Measurements from ENCODE around the gene LXN.
"Not testable (repeated sequence)": the region's sequence is repeated elsewhere in the genome, so short reads cannot be mapped to it uniquely, and the experiment has no call there.

Gene LXN, protein sequence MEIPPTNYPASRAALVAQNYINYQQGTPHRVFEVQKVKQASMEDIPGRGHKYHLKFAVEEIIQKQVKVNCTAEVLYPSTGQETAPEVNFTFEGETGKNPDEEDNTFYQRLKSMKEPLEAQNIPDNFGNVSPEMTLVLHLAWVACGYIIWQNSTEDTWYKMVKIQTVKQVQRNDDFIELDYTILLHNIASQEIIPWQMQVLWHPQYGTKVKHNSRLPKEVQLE

DNA sequence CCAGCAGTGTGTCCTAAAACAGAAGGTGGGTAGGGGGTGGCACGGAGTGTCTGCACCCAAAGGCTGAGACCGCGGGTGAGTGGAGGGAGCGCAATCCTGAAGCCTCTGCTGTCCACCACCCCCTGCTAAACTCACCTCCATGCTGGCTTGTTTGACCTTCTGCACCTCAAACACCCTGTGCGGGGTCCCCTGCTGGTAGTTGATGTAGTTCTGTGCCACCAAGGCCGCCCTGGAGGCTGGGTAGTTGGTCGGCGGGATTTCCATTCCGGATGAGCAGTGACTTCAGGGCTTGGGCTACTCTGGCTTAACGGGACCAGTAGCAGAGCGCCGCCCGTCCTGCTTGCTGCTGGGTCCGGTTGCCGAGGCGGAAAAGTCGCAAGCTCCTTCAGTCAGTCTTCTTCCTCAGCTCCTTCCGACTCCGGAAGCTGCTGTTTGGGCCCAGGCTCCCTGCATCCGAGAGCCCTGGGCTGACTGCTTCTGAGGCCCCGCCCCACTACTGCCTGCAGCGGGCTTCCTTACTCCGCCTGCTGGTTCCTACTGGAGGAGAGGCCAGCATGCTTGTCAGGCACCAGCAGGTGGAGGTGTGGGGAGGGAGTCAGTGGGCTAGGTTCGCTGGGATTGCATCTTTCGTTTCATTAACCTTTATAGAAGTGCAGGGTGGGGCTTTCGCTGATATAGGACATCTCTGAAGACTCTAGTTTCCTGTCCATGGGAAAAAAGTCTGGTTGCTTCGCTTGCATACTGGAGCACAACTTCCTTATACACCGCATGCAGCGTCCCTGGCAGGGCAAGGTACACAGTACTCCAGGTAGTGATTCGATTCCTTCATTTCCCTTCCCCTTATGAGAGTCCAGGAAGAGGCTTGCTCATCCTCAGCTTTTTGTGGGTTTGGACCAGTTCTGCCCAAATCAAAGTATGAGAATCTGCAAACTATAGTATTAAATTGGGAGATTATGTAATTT, at the start of gene LXN:
Gene LXN (minus strand): TSS at position 434 of the 962 bp plus-strand sequence. CDS start 170 bp downstream, at position 264.
- DNase-seq (ENCODE audit: low read depth in 2 of 3, low spot score in 2 of 3): peak; percentile 26 to 64 (median 49)

DNA sequence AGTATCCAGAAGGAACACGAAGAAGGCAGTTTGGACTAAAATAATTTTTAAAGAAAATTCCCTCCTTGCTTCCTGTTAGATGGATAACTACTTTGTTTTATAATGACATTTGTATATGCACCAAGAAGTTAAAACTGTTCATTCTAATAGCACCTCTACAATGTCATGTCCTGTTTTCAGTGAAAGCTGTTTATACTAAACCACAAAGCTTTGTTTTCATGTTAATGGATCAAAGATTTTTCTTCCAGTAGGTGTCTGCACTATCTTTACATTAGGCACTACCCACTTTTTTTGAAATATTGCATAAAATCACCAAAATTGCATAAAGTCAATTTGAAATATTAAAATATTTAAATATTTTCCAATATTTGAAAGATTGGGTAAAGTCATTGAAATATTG, 49.7 kb upstream of the LXN start:
- no peak for DNase-seq (ENCODE audit: low read depth in 2 of 3, low spot score in 2 of 3)

DNA sequence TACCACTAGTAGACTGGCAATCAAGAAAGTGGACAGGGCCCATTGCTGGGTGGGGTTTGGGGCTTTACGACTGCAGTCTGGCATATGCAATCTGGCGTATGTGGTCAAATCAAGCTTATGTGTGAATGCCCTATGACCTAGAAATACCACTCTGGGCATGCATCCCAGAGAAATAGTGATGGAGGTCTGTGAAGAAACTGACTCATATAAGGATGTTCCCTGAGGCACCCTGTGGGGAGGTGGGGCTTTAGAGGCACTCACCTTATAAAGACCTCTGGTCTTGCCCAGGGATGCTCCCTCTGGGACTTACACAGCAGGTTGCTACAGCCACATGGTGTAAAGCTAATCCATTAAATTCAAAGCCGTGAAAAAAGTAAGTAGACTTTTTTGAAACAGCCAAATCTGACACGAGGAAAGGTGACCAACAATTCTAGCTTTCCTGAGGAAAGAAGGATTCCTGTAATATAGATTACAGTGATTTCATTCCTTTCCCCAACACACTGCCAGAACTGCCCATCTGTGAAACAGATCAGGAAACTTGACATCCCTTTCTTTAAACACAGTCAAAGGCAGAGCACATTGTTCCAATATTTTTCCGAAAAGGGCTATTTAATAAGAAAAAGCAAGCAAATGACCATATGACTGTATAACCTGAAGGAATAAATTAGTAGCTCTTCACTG, 46.2 kb upstream of the LXN start:
- DNase-seq (ENCODE audit: low read depth in 2 of 3, low spot score in 2 of 3): no peak

DNA sequence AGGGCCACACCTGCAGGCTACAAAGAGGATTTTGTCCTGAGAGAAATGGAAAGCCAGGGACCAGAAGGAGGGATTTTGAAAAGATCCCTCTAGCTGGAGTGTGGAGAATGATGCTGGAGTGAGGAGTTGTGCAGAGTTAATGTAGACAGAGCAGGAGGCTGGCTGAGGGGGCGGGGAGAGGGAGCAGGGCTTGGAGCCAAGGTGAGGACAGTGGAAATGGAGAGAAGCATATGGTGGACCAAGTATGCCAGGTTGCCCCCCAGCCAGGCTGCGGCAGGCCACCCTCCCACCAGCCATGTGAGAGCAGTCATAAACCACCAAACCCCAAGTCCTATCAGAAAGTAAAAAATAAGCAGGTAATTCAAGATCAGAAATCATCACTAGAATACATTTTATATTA, 45.1 kb upstream of the LXN start:
- no peak for DNase-seq (ENCODE audit: low read depth in 2 of 3, low spot score in 2 of 3)

DNA sequence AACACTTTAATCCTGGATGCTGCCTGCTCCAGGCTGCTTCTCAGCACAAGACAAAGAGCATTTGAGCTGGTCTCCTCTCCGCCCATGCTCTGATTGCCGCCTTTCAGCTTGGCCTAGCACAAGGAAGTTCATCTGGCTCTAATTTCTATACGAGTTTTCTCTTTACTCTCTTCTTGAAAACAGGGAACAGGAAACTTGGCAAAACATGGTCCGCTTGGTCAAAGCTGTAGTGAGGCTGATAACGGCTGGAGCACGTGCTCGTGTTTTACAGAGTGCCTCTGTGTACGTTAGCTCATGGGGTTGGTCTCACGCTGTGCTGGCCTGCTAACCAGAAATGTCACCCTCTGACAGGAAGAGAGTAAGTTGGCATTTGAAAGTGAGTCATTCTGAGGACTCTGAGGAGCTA, 40.6 kb upstream of the LXN start:
- DNase-seq (ENCODE audit: low read depth in 2 of 3, low spot score in 2 of 3): no peak

DNA sequence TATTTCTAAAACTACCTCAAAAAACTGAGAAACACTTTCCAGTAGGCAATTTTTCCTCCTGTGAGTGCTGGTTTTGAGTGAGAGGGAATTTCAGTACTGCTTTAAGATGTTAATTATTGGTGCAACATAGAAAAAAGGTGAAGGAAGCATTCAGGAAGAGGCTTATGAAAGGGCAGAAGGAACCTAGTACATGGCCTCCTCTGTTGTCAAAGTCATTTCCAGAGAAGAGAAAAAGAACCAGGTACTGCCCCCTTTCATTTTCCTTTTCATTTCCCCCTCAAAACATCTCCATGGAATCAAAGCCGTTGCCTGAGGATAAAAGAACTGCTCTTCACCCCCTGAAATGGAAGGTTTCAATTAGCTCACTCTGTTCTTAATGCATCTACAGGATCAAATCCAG, 40.0 kb upstream of the LXN start:
- no peak for DNase-seq (ENCODE audit: low read depth in 2 of 3, low spot score in 2 of 3)

DNA sequence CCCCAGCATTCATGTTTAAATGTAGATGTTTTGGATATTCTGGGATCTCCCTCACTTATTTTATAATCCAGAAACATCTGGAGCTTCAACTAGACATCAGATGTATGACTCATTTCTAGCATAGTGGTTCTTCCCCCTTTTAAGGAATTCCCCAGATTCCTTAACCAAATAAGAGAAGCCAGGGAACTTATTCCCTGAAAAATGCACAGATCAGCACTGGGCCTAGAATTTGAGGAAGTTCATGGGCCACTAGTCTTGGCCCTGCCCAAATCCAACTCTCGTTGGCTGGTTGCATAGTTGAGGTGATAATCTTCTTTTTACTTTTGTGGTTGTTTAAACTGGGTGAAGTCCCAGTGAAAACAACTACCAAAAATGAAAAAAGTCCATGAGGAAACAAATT, 39.4 kb upstream of the LXN start:
- no peak for DNase-seq (ENCODE audit: low read depth in 2 of 3, low spot score in 2 of 3)

DNA sequence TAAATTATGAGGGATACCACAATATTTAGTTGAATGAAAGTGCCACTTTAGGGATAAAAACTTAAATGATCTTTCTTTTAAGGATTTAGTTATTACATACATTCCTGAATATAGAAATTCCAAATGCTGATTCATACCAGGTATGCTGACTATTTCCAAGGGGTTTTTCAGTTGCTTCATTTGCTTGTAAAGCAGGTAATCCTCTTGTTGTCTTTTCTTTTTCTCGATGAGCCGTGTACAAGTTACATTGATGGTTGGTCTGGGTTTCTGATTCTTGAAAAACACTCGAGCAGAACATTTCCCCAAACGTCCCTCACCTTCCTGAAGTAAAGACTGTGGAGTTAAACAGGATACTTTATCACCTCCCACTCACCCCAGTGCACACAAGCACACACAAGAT, 38.2 kb upstream of the LXN start:
- no peak for DNase-seq (ENCODE audit: low read depth in 2 of 3, low spot score in 2 of 3)

DNA sequence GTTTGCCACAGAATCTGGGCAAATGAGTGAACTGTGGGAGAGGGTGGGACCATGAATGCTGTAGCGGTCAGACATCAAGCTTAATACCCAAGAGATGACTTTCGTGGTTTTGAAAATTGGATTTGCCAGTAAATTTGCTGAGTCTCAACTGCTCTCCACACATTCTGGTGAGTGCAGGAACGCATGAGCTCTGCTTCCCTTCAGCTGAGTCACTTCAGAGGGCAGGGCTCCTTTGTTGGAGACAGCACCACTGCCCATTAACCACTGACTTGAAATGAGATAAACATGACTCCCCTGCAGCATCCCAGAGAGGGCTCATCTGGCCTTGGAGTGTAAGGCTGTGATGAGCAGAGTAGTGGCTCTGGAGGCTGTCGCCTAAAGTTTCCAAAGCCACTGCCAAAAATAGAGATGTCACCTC, 37.2 kb upstream of the LXN start:
- DNase-seq (ENCODE audit: low read depth in 2 of 3, low spot score in 2 of 3): no peak

DNA sequence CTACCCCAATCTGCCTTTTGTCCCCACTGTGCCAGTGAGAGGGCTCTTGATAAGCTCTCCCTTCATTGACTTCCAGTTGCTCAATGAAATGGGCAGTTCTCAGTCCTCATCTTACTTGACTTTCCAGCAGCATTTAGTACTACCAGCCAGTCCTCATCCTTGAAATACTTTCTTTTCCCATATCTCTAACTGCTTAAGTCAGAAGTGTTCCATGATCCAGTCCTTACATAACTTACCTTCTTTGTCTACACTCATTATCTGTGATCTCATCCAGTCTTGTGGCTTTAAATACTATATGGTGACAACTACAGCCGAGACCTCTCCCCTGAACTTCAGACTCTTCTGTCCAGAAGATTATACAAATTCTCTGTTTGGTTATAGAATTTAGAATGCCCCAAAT, 31.1 kb upstream of the LXN start:
- DNase-seq (ENCODE audit: low read depth in 2 of 3, low spot score in 2 of 3): no peak

DNA sequence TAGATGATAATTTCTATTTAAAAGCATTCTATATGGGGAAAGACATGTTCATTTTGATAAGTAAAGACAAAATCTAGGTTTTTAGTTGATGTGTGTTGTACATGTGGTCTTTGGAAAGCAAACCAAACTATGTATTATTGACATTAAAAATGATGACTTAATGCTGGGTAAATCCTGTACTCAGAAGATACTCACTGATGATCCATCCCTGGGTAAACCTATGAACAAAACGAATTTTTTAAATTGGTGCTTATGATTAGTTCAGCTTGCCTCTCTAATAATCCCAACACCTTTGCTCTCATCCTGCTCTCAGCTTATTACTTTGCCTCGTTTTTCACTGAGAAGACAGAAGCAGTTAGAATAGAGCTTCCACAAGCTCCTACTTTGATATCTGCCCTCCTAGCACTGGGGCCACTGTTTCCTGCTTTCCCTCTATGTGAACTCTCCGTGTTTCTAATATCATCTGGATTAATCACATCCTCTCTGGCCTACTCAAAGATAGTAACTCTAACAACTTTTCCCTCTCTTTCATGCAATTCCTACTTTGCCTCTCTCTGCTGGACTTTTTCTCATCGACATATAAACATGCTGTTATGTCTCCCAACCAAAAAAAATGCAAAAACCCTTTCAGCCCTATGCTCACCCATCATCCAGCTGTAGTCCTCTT, 30.5 kb upstream of the LXN start:
- no peak for DNase-seq (ENCODE audit: low read depth in 2 of 3, low spot score in 2 of 3)

DNA sequence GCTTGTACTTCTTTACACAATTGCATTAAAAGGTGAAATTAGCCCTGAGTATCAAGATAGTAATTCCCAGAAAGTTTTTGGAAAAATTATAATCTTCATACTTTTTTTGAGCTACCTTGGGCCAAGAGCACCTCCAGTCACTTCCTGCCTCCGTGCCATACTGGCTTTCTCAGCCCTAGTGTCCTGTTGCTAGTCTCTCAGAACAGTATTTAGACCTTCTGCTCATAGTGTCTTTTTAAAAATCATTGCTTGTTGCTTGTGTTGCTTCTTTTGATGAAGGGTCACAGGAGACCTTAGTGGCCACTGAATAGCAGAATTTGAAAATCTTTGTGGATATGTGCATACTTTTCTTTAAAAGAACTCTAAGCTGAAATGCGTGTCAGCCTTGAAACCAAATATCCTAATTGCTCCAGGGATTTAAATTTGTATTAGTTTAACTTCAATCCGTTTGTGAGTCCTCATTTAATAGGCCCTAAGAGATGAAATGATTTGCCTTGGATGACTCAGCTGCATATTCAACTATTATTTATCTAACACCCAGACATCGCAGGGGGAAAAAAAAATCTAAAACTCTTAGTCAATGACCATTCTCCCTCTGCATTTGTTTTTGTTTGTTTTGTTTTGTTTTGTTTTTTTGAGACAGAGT, 29.1 kb upstream of the LXN start:
- no peak for DNase-seq (ENCODE audit: low read depth in 2 of 3, low spot score in 2 of 3)

DNA sequence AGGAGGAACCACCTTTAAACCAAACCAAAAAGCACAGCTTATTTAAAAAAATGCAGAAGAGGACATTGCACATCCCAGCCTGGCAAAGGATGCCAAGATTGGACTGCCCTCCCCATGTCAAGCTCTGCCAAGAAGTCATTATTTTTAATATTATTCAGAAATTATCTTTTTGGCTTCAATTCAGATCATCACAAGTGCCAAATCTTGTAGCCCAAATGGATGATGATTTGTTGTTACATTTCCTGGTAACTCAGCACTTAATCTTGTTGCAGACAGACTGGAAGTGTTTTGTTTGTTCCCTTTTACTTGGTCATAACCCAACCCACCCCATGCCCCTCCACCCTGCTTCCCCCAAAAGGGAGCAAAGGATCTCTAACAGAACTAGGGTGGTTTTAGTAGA, 28.1 kb upstream of the LXN start:
- DNase-seq (ENCODE audit: low read depth in 2 of 3, low spot score in 2 of 3): no peak

DNA sequence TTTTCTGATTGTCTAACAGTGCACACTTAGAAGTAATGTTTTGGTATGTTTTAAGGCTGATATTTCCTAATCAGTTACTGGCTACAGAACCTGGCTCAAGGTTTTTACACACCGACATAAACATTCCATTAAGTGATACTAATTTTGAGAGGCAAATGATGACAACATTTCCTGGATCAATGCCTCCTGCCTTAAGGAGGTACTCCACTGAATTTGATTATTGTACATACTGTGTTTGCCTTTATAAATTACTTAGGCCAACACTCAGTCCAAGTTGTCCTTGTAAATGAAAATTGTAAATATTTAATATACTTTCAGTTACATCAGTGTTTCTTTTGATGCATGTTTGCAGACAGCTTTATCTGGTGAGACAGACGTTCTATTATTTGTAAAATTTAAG, 24.2 kb upstream of the LXN start:
- no peak for DNase-seq (ENCODE audit: low read depth in 2 of 3, low spot score in 2 of 3)

DNA sequence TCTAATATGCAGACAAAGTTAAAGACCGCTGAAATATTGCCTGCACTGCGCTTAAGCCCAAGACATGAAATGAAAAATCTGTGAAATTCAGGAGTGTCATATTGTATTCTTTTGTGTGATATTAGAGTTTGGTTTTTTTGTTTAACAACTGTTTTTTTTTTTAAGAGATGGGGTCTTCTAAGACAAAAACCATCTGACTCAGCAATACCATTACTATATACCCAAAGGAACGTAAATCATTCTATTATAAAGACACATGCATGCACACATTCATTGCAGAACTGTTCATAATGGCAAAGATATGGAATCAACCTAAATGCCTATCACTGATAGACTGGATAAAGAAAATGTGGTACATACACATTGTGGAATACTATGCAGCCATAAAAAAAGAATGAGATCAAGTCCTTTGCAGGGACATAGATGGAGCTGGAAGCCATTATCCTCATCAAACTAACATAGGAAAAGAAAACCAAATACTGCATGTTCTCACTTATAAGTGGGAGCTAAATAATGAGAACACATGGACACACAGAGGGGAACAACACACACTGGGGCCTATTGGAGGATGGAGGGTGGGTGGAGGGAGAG, 21.5 kb upstream of the LXN start:
- DNase-seq (ENCODE audit: low read depth in 2 of 3, low spot score in 2 of 3): not testable (repeated sequence)

DNA sequence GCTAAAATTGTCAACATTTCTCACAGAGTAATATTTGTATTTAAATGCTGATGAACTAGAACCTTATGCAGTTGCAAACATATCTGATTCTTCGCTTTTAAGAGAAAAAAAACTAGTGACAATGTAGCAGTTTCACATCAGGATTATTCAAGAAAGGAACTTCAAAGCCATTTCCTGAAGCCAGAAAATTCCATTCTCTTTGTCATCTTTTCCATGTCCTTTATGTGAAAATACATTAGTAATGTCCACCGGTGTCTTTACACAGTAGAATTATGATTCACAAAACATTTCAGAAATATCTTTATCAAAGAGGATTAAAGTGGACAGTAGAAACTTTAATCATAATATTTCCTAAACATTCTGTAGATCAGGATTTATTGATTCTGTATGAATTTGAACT, 12.7 kb upstream of the LXN start:
- no peak for DNase-seq (ENCODE audit: low read depth in 2 of 3, low spot score in 2 of 3)

DNA sequence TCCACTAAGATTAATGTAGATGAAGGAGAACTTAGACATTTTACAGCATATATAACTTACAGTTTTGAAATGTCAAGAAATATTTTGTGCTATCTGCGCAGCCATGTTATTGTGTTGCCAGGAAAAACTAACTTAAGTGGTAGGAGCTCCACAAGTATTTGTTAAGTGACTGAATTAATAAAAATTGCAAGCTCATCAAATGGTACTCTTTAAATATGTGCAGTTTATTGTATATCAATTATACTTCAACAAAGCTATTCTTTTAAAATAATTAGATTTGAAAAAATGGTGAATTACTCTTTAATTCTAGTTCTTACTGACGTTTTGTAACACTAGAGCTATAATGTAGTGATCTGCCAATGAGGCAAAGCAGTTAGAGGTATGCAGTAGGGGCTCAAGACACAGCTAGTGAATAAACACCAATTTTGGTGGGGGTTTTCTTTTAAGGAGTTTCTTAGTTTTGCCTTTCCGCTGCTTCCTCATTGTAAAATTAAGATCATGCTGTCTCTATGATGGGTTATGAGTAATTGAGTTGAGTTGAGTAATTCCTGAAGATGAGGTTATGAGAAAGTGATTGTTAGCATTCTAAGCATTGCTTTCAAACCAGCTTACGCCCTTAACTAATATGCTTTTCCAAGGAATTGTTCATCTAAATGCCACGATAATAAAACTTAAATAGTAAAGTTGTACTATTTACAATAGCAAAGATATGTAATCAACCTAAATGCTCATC, 10.9 kb upstream of the LXN start:
- no peak for DNase-seq (ENCODE audit: low read depth in 2 of 3, low spot score in 2 of 3)

DNA sequence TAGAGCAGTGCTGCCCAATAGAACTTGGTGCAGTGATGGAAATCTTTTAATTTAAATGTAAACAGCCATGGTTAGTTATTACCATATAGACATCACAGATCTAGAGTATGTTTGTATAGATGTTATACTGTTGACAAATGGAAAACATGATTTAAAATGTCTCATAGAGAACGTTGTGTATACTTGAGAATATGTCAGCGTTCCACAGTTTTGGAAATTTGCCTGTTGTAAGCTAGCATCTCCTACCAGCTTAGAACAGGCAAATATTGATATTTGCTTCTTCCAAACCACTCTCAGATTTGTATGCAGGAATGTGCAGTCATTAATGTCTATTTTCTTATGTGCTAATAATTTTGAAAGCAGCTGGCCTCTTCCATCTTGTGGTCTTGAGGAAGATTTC, 8.4 kb upstream of the LXN start:
- no peak for DNase-seq (ENCODE audit: low read depth in 2 of 3, low spot score in 2 of 3)

DNA sequence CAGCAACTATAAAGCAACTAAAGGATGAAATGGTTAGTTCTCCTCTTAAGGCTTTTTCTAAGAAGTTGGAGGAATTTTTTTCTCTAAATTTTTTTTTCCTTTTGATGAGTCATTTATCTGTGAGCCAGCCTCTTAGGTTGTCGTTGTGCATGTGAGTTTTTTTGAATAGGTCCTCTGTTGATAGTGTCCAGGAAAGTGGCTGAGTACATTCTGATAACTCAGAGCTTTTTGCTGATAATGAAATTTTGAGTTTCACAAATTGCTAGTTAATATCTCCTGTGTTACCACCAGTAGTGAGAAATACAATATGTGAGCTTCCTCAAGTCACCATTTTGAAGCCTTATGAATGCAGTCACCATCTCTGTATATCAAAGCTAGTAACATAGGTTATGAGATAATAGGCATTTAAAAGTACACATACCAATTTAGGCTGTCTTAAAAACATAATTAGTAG, 7.1 kb upstream of the LXN start:
- no peak for DNase-seq (ENCODE audit: low read depth in 2 of 3, low spot score in 2 of 3)

DNA sequence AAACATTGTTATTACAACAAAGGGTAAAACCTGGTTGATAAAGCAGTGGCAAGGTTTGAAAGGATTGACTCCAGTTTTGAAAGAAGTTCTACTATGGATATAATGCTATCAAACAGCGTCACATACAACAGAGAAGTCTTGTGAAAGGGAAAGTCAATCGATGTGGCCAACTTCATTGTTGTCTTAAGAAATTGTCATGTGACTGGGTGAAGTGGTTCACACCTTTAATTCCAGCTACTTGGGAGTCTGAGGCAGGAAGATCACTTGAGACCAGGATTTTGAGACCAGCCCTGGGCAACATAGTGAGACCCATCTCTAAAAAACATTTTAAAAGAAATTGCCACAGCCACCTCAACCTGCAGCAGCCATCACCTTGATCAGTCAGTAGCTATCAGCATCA, 6.2 kb upstream of the LXN start:
- DNase-seq (ENCODE audit: low read depth in 2 of 3, low spot score in 2 of 3): no peak
